Sigmoid colon (tissue), 7 donors: Measurements from ENCODE around the gene NPL. TPM values are rescaled to one million over a fixed set of nuclear protein-coding genes. Genes with fewer than 3 reads are reported as not detected.

Source experiments
- DNase-seq: peaks from one replicate; pipeline ENCODE4 v3.0.0-alpha.2; 2019
- H3K27ac ChIP-seq, 4 donors: fragments of 200-600 bp; sonication (generic); one replicate each; pipeline ENCODE4 v1.5.1; 2016 to 2019; ENCODE audit warnings: mild to moderate bottlenecking in 1 of 4
- H3K27me3 ChIP-seq, 3 donors: fragments of 200-600 bp; sonication (generic); one replicate each; pipeline ENCODE4 v1.5.1; 2019; ENCODE audit warnings: mild to moderate bottlenecking in 1 of 3
- H3K36me3 ChIP-seq, 4 donors: fragments of 200-600 bp; sonication (generic); one replicate each; pipeline ENCODE4 v1.5.1; 2016 to 2019
- H3K4me1 ChIP-seq, 4 donors: fragments of 200-600 bp; sonication (generic); one replicate each; pipeline ENCODE4 v1.5.1; 2017 to 2019
- H3K4me3 ChIP-seq, 4 donors: fragments of 200-600 bp; sonication (generic); one replicate each; pipeline ENCODE4 v1.5.1; 2017 to 2019; ENCODE audit warnings: mild to moderate bottlenecking in 2 of 4, moderate library complexity in 1 of 4
- H3K9me3 ChIP-seq, 4 donors: fragments of 200-600 bp in 3 of 4; sonication (generic) in 3 of 4; one replicate each; pipeline versions ENCODE4 v1.5.1 to v1.6.1; 2013 to 2019
- CTCF ChIP-seq, 4 experiments: fragments of 450-650 bp in 3 of 4; fragments of 200-600 bp in 1 of 4; IDR thresholded peaks; one replicate each; pipeline ENCODE4 v1.5.1; 2016 to 2019; ENCODE audit warnings: antibody characterized with exemption in 4 of 4, mild to moderate bottlenecking in 3 of 4, moderate library complexity in 2 of 4
- EP300 ChIP-seq, 4 donors: sonication (generic); formaldehyde crosslinking; IDR thresholded peaks; one replicate each; pipeline ENCODE4 v1.6.1; 2017; ENCODE audit warnings: antibody characterized with exemption in 4 of 4
- POLR2A ChIP-seq, 2 donors: fragments of 450-650 bp; IDR thresholded peaks; one replicate each; pipeline ENCODE4 v1.6.1; 2016; ENCODE audit warnings: antibody characterized with exemption in 2 of 2, mild to moderate bottlenecking in 2 of 2, moderate library complexity in 2 of 2
- POLR2AphosphoS5 ChIP-seq, 4 donors: sonication (generic); formaldehyde crosslinking; IDR thresholded peaks; one replicate each; pipeline ENCODE4 v1.6.1; 2017; ENCODE audit warnings: antibody characterized with exemption in 4 of 4
- WGBS, 2 donors: extraction: QIAGEN DNeasy Blood & Tissue Kit; methylation state at CpG; one replicate each; pipeline ENCODE4 v1.1.7; 2013; 5-methylcytosine and 5-hydroxymethylcytosine counted together
- intact Hi-C: fragments of 100-400 bp; cut with DNase I; formaldehyde crosslinking; loops from one replicate; pipeline ENCODE4 v1.15.1; 2023
- polyA plus RNA-seq, 3 donors: library from polyadenylated mRNA; stranded (reverse); fragments of 200-250 nt; gene quantifications; one replicate each; pipeline ENCODE4 v1.2.3, GENCODE V29; 2013
- total RNA-seq, 4 donors: library from RNA; depleted of rRNA; stranded (reverse); fragments of >200 nt; gene quantifications; one replicate each; pipeline ENCODE4 v1.1.0, GENCODE V29; 2016
- donor health status: healthy with polysubstance abuse.
- donor health status: Bipolar disorder and iron deficiency.
- donor health status: healthy.

NPL gene
- total and polyA plus RNA-seq, 7 donors = 7.2 to 19.9 (median 12.5) TPM

GRCh38 chr1:182754087-182754486, 35.5 kb upstream of the NPL start:
- Histone ChIP-seq H3K9me3 (no peaks in the 10 kb centered on the region), H3K4me3 (no peak overlapping the region), H3K27ac (no peak overlapping the region), H3K4me1 (peaks cover 0 to 7% (median 0%) of the 10 kb centered on the region in 4 donors), H3K27me3 (no peaks in the 10 kb centered on the region), H3K36me3 (no peaks in the 10 kb centered on the region)
- intact Hi-C loops = no loop called here
- WGBS, 2 donors = 75 to 82% methylated on average over 7 of the region's 7 CpGs
- TF ChIP-seq EP300 (IDR thresholded peaks at IDR 0.05) (no peak), CTCF (IDR thresholded peaks at IDR 0.05) (no peak), POLR2A (IDR thresholded peaks at IDR 0.05) (no peak), POLR2AphosphoS5 (IDR thresholded peaks at IDR 0.05) (no peak)
- DNase-seq = no peak

- Histone ChIP-seq H3K27ac (no peak overlapping the region), H3K4me1 (peaks cover 0 to 7% (median 0%) of the 10 kb centered on the region in 4 donors), H3K27me3 (no peaks in the 10 kb centered on the region), H3K36me3 (no peaks in the 10 kb centered on the region), H3K9me3 (no peaks in the 10 kb centered on the region), H3K4me3 (no peak overlapping the region)
- TF ChIP-seq POLR2A (IDR thresholded peaks at IDR 0.05) (no peak), CTCF (IDR thresholded peaks at IDR 0.05) (no peak), EP300 (IDR thresholded peaks at IDR 0.05) (no peak), POLR2AphosphoS5 (IDR thresholded peaks at IDR 0.05) (no peak)
- intact Hi-C loops = no loop called here
- no peak for DNase-seq
- 59 to 73% methylated on average over 4 of the region's 4 CpGs for WGBS, 2 donors
Observed at GRCh38 chr1:182754543-182755314, 34.8 kb upstream of the NPL start.

- no peaks in the 10 kb centered on the region for H3K36me3 ChIP-seq
- no peak overlapping the region for H3K4me3 ChIP-seq
- intact Hi-C loops = no loop called here
- no peak for DNase-seq
- no peaks in the 10 kb centered on the region for H3K9me3 ChIP-seq
- H3K27ac ChIP-seq = no peak overlapping the region
- peaks cover 0 to 7% (median 0%) of the 10 kb centered on the region in 4 donors for H3K4me1 ChIP-seq
- no peaks in the 10 kb centered on the region for H3K27me3 ChIP-seq
- no peak for TF ChIP-seq EP300 (IDR thresholded peaks at IDR 0.05)
- no peak for TF ChIP-seq POLR2A (IDR thresholded peaks at IDR 0.05)
- TF ChIP-seq POLR2AphosphoS5 (IDR thresholded peaks at IDR 0.05) = no peak
- no peak for TF ChIP-seq CTCF (IDR thresholded peaks at IDR 0.05)
Observed at GRCh38 chr1:182755632-182756031, 33.9 kb upstream of the NPL start.

- no peak for TF ChIP-seq POLR2A (IDR thresholded peaks at IDR 0.05)
- no peak for TF ChIP-seq POLR2AphosphoS5 (IDR thresholded peaks at IDR 0.05)
- TF ChIP-seq CTCF (IDR thresholded peaks at IDR 0.05) = no peak
- intact Hi-C loops = no loop called here
Observed at GRCh38 chr1:182756423-182756822, 33.1 kb upstream of the NPL start.

More at GRCh38 chr1:182756423-182756822, 33.1 kb upstream of the NPL start:
- no peak overlapping the region for H3K27ac ChIP-seq
- no peaks in the 10 kb centered on the region for H3K36me3 ChIP-seq
- H3K27me3 ChIP-seq = no peaks in the 10 kb centered on the region
- peaks cover 0 to 7% (median 0%) of the 10 kb centered on the region in 4 donors for H3K4me1 ChIP-seq
- no peaks in the 10 kb centered on the region for H3K9me3 ChIP-seq
- no peak overlapping the region for H3K4me3 ChIP-seq
- DNase-seq = no peak
